GM18873 (cell line): ENCODE results near the gene CTNND2.
"Not testable (repeated sequence)": the region's sequence is repeated elsewhere in the genome, so short reads cannot be mapped to it uniquely, and the experiment has no call there.

Experiments used
- ATAC-seq: cut with Tn5 transposase; IDR thresholded peaks from one replicate; pipeline ENCODE4 v1.9.1; 2021; ENCODE audit warnings: mild to moderate bottlenecking, moderate library complexity, moderate number of reproducible peaks; ENCODE audit not compliant: unreplicated experiment, low FRiP score

The CTNND2 gene

DNA sequence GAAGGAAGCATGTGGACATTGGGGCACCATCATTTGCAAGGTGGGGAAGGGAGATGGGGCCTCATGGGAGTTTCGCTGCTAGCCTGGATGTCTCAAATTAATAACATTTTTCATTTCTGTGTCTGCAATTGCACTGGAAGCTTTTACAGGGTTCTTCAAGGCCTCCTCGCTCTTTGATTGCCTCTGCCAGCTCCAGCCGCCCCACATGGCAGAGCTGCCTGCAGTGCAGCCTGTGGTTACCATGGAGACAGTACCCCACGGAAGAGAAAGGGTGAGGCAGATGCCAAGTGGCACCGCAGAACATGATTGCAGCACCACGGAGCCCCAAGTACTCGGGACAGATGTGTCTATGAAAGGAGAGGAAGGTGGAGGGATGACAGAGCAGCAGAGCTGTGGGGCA lies 25.4 kb downstream of the CTNND2 start:
- no peak for ATAC-seq

GRCh38 chr5:11873587-11873986 lies 30.7 kb downstream of the CTNND2 start:
- no peak for ATAC-seq

DNA sequence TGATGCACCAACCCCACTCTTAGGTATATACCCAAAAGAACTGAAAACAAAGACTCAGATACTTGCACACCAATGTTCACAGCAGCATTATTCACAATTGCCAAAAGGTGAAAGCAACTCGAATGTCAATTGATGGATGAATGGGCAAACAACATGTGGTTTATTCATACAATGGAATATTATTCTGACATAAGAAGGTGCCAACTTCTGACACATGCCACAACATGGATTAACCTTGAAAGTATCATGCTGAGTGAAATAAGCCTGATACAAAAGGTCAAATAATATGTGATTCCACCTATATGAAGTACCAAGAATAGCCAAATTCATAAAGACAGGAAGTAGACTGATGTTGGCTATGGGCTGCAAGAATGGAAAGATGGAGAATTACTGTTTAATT lies 35.0 kb downstream of the CTNND2 start:
- ATAC-seq = no peak

DNA sequence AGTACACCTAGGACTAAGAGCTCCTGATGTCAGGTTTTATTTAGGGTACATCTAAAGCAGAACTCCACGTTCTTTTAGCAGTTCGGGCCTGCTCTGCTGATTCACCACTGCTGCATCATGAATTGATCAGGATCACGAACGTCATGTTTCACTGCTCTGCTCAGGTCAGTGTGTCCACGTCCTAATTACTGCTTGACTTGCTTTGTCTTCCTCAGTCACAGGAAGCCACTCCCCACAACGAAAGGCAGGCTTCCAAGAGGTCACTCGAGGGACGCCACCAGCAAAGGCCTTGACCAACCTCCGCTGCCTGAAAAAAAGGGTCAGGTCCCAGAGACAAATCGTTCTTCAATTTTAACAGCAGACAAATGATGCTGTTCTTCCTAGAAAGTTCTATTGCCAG lies 40.3 kb downstream of the CTNND2 start:
- no peak for ATAC-seq

GRCh38 chr5:11857391-11857790 lies 46.9 kb downstream of the CTNND2 start:
- ATAC-seq = no peak

DNA sequence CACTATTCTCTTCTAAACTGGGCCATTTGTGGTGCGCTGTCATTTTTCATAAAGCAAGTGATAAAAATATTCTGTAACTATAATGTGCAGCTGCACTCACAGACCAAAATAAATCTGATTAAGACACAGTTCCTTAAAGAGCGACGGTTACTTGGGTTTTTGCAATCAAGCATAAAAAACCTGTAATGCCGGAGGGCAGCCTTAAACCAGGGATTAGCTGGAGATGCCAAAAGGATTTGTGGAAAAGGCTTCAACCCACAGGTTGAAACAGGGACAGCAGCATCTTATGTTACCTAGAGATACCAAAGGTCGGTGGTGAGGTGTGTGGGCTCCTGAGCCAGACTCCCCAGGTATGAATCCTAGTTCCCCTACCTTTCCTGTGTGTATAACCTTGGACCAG lies 49.3 kb downstream of the CTNND2 start:
- ATAC-seq = no peak

DNA sequence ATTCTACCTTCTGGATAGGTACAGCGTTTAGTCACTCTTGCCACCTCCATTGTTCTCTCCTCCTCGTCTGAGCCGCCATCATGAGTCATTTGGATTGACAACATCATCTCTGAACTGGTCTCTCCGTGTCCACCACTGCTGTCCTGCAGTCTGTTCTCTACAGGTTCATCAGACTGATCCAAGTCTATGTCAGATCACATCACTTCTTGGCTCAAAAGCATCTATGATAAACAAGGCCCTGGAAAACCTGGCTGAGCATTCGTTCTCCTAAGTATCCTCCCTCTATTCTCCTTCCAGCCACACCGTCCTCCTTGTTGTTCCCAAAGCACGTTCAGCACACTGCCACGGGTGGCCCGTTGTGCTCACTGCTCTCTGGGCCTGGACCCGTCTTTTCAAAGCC lies 50.5 kb downstream of the CTNND2 start:
- no peak for ATAC-seq

- ATAC-seq = no peak
These were observed 51.1 kb downstream of the CTNND2 start for GRCh38 chr5:11853140-11853539.

DNA sequence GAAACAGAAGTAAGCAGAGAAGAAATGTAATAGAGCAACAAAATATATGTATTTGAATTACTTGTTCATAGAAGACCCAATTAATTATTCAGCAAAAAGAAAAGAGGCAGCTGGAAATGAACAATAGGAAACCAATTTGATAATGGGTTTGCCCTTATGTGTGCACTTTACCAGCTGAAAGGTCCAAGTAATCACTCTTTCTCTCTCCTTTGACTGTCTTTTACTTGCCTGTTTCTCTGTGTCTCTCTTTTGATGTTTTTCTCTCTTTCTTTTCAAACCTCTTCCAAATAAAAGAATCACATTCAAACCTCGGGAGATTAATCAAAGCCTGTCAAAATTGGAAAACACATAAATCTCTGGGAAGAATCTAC lies 51.5 kb downstream of the CTNND2 start:
- no peak for ATAC-seq

- ATAC-seq = no peak
These were observed 52.1 kb downstream of the CTNND2 start for GRCh38 chr5:11851965-11852716.

GRCh38 chr5:11851416-11851815 lies 52.8 kb downstream of the CTNND2 start:
- no peak for ATAC-seq

DNA sequence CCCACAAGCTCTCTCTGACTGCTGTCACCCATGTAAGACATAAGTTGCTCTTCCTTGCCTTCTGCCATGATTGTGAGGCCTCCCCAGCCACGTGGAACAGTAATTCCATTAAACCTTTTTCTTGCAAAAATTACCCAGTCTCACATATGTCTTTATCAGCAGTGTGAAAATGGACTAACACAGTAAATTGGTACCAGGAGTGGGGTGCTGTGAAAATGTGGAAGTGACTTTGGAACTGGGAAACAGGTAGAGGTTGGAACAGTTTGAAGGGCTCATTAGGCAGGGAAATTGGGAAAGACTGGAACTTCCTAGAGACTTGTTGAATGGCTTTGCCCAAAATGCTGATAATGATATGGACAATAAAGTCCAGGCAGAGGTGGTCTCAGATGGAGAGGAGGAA lies 75.7 kb downstream of the CTNND2 start:
- not testable (repeated sequence) for ATAC-seq

- no peak for ATAC-seq
These were observed 81.6 kb downstream of the CTNND2 start for GRCh38 chr5:11822598-11822997.

DNA sequence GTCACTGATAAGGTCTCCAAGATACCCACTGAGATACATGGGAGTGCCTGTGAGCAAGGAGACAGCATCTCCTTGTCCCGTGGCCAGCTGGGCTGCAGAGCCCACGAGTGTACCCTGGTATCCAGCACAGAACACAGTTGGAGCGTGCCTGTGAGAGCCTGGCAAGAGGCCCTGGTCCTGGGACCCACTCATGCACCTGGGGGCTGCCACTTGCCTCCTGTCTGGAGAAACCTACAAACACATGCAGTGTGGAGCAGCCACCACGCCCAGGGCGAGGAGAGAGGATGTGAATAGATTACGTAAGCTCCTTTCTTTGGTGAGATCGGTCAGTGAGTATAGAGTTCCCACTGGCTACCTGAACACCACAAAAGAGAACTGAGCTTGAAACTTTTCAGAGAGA lies 88.3 kb downstream of the CTNND2 start:
- no peak for ATAC-seq

- ATAC-seq = no peak
These were observed 88.8 kb downstream of the CTNND2 start for GRCh38 chr5:11815481-11815880.

- ATAC-seq = no peak
These were observed 89.9 kb downstream of the CTNND2 start for GRCh38 chr5:11814373-11814772.

DNA sequence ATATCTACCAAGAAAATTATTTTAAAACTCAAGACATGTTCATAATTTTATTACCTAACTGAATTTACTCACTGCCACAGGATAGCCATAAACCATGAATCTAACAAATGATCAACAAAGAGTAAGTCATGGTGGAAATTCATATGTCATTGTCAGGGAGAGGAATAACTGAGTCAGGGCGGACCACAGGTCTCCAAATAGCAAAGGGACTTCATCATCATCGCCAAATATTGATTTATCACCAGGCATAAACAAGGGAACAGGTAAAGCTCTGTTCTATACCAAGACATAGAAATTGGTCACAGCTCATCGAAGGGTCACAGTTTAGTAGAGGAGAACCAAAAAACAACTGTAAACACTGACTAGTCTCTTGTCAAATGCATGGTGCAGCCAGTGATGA lies 94.8 kb downstream of the CTNND2 start:
- ATAC-seq = no peak

DNA sequence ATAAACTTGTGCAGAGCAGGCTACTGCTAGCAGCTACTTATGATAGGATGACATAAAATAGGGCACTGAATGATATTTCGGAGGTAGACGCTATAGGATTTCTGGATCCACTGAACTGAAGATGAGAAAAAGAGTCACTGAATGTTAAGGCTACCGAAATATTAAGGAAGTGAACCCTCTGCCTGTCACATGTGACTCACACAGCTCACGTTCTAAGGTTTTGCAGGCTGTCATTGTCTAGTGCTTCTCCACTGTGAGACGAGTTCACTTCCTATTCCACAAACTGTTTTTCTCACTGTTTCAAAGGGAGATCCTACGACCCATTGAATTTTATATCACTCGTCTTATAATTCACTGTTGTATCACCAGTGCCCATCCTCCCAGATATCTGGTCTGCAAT lies 100.8 kb downstream of the CTNND2 start:
- no peak for ATAC-seq

DNA sequence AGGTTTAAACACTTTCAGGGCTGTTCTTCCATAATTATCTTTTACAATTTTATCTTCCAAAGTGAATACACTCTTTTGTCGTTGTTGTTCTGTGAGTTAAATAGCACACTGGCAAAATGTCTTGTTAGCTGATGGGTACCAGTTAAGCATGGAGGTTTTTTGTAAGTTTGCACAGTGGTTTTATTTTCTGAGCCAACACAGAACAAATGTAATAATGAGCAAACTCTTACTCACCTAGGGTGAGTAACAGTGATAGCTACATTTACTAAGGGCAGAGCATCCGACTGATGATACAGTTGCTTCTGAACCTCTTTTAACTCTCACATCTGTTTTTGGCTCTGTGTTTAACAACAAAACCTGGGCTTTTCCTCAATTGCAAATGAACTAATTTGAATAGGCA lies 103.2 kb downstream of the CTNND2 start:
- ATAC-seq = no peak

DNA sequence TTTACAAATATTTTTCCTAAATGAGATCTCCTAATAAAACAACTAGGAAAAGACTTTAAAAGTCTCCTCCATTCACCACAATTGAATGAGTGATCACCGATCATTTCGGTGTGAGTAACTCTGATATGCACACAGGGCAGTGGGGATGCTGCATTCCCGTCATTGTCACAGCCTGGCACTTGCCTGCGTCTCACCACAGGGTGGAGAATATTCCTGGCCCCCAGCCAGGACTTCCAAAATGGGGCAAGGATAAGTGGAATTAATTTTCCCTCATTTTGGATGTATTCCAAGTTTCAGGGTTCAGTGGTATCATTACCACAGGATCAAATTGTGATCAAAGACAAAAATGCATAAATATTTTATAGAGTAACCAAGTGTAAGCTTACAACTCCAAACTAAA lies 107.1 kb downstream of the CTNND2 start:
- ATAC-seq = no peak

- ATAC-seq = no peak
These were observed 110.8 kb downstream of the CTNND2 start for GRCh38 chr5:11793396-11793795.

- ATAC-seq = no peak
These were observed 111.6 kb downstream of the CTNND2 start for GRCh38 chr5:11792621-11793020.

DNA sequence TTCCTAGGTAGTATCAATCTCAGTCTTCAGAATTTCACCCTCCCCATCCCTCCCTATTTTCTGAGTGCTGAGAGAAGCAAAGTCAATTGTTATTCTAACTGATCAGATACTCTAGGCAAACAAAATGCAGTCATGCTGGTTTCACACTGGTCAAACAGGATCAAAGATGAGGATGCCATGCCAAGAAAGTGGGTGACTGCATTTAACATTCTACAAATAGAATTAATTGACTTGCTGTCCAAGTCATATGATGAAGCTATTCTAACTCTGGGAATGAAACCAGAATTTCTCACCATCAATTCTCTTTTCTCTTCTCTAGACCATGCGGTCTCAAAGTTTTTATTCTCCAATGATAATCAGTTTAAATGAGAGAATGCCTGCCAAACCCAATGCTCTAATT lies 112.5 kb downstream of the CTNND2 start:
- no peak for ATAC-seq
